ENCODE measurements around the gene MMUT.
"Not testable (repeated sequence)": the region's sequence is repeated elsewhere in the genome, so short reads cannot be mapped to it uniquely, and the experiment has no call there.

MMUT gene

DNA sequence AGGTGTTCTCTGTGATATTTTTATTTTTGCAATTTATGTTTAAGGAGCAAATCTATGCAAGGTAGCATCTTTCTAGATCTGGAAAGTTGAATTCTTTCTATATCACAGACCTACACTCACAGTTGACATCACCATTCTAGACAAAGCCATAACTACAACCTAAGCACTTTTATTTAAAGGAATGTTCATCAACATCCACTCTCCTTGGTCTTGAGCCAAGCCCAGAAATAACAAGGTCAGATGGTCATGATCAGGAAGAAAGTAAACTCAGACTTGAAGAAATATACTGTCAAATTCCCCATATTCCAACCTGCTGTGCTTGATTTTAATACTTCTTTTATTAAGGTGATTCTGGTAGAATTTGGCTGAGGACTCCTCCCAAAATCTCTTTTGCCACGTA is 32.2 kb downstream of the MMUT start:
- H3K27me3 ChIP-seq: no peaks in the 10 kb centered on the region
- peaks cover 37% of the 10 kb centered on the region for H3K36me3 ChIP-seq
- H3K27ac ChIP-seq: no peak overlapping the region
- H3K9ac ChIP-seq: no peak overlapping the region
- H3K4me2 ChIP-seq: no peak overlapping the region
- no peaks in the 10 kb centered on the region for H3K9me3 ChIP-seq
- H3K4me3 ChIP-seq: no peak overlapping the region
- H4K20me1 ChIP-seq: no peaks in the 10 kb centered on the region
- no peaks in the 10 kb centered on the region for H3K4me1 ChIP-seq
- no peak for TF ChIP-seq Cebpa-rat (IDR thresholded peaks at IDR 0.05)

DNA sequence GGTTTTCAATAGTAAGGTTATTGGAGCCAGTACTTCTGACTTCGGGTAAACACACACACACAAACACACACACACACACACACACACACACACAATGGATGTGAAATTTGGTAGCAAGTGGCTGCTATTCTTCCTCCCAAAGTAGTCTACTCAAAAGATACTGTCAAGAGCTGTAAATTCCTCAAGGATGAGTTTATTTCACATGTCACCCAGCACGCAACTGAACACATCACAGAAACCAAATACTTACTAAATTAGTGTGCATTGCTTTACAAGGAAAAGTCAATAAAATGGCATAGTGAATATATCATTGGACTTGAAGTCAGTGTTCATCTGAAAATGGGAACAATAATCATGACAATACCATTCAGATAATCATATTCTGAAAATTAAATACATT is 32.9 kb downstream of the MMUT start:
- TF ChIP-seq Cebpa-rat (IDR thresholded peaks at IDR 0.05): no peak
- H3K27me3 ChIP-seq: no peaks in the 10 kb centered on the region

DNA sequence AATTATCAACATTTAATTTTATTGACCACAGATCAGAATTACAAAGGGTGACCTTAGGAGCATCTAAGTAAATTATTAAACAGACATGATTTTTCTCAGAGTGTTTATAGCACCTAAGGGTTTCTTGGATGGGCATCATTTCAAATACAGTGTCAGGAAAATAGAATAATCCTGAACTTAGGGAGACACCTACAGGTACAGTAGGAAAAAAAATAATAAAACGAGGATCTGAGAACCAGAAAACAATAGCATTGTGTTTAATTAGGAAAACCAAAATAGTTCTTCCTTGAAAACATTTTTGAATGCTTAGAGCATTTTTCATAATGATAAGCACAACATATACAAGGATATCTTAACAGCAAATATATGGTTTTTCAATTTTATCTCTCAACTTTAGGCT is 39.2 kb downstream of the MMUT start:
- H4K20me1 ChIP-seq: no peaks in the 10 kb centered on the region
- no peaks in the 10 kb centered on the region for H3K27me3 ChIP-seq
- H3K4me1 ChIP-seq: no peaks in the 10 kb centered on the region
- H3K27ac ChIP-seq: no peak overlapping the region
- TF ChIP-seq Cebpa-rat (IDR thresholded peaks at IDR 0.05): no peak
- no peak overlapping the region for H3K4me3 ChIP-seq
- H3K9ac ChIP-seq: no peak overlapping the region
- H3K9me3 ChIP-seq: no peaks in the 10 kb centered on the region
- H3K36me3 ChIP-seq: no peaks in the 10 kb centered on the region
- H3K4me2 ChIP-seq: no peak overlapping the region

More for the DNA sequence above, 32.9 kb downstream of the MMUT start:
- Histone ChIP-seq H3K27ac (no peak overlapping the region), H3K4me2 (no peak overlapping the region), H3K4me1 (no peaks in the 10 kb centered on the region), H4K20me1 (no peaks in the 10 kb centered on the region), H3K4me3 (no peak overlapping the region), H3K9me3 (no peaks in the 10 kb centered on the region), H3K9ac (no peak overlapping the region), H3K36me3 (peaks cover 31% of the 10 kb centered on the region)

DNA sequence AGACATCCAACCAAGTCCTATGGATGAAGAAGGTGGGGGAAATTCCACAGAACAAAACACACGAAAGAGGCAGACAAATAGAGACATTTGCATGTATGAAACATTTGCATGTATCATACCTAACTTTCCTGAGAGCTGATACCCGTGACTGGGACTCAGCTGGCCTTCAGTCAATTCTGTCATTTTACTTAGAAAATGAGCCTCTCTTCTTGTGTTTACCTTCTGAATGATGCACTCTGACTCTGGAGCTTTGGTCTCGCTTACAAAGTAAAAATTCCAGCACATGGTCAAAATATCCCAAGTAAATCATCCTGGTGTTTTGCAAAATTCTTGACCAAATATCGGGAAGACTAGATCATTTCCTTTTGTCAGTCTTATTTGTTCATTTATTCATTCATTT is 46.9 kb downstream of the MMUT start:
- Histone ChIP-seq H3K27ac (no peak overlapping the region), H3K4me3 (no peak overlapping the region), H3K9ac (no peak overlapping the region), H3K4me2 (no peak overlapping the region), H3K27me3 (no peaks in the 10 kb centered on the region), H4K20me1 (no peaks in the 10 kb centered on the region), H3K4me1 (no peaks in the 10 kb centered on the region), H3K9me3 (no peaks in the 10 kb centered on the region), H3K36me3 (no peaks in the 10 kb centered on the region)
- no peak for TF ChIP-seq Cebpa-rat (IDR thresholded peaks at IDR 0.05)

DNA sequence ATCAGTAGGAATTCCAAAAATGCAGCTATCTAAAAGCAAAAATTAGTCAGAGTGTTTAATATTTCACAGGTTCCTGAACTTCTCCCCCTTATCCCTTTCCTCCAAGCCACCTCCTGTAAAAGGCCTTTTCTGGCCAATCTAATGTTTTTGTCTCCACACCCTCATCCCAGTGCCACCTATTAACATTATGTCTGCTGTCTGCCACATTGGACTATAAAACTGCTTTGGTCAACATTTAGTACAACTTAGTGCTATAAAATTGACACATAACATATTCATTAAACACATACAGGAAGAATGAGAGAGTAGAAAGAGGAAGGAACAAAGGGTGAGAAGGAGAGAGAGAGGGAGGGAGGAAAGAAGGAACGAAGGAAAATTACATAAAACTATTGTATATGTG is 47.7 kb downstream of the MMUT start:
- H3K36me3 ChIP-seq: no peaks in the 10 kb centered on the region

DNA sequence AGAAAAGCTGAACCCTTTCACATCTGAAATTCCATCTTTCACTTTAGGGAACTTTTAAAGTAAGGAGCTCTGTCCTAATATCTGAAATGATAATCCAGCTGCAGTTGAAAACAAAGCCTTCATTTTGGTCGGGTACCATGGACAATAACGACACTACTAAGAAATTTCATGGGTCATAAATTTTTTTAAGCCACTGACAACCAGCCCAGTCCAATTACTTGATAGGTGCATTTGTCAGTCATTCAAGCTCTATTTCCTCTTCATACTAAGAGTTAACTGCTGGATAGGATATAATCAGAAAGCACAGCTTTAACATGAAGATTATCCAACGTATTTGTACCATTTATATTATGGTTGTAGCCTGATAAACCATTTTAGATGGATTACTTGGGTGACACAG is 52.5 kb downstream of the MMUT start:
- H3K4me3 ChIP-seq: no peak overlapping the region
- H3K36me3 ChIP-seq: no peaks in the 10 kb centered on the region
- no peak overlapping the region for H3K4me2 ChIP-seq
- no peaks in the 10 kb centered on the region for H3K27me3 ChIP-seq
- H3K9me3 ChIP-seq: no peaks in the 10 kb centered on the region
- TF ChIP-seq Cebpa-rat (IDR thresholded peaks at IDR 0.05): no peak
- H3K27ac ChIP-seq: no peak overlapping the region
- H4K20me1 ChIP-seq: no peaks in the 10 kb centered on the region
- H3K4me1 ChIP-seq: no peaks in the 10 kb centered on the region
- H3K9ac ChIP-seq: no peak overlapping the region

More for the DNA sequence above, 47.7 kb downstream of the MMUT start:
- no peaks in the 10 kb centered on the region for H4K20me1 ChIP-seq
- H3K4me2 ChIP-seq: no peak overlapping the region
- H3K9me3 ChIP-seq: no peaks in the 10 kb centered on the region
- H3K27ac ChIP-seq: no peak overlapping the region
- H3K9ac ChIP-seq: no peak overlapping the region
- H3K4me3 ChIP-seq: no peak overlapping the region
- H3K27me3 ChIP-seq: no peaks in the 10 kb centered on the region
- TF ChIP-seq Cebpa-rat (IDR thresholded peaks at IDR 0.05): no peak
- H3K4me1 ChIP-seq: no peaks in the 10 kb centered on the region

DNA sequence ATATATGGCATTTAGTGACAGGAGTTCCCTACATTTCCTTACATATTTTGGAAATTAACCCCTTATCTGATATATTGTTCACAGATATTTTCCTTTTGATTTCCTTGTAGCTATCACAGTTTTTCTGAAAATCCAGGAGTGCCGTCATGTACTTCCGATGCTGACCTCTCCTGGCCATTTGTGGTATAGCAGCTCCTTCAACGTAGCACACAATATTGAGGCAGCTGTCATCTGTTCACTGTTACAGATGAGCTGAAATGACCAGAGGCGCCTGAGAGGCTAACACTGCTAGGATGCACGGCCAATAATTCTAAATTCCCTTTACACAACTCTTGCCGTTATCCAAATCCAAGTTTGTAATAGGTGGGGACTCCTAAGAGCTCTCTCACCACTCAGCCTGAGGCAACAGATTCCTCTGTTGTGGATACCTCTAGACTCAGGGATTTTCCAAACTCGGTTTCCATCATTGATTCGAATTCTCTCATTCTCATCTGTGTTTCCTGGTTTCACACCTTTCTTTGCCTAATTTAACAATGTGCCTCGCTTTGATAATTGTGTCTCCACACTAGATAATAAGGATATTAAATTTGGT is 53.0 kb downstream of the MMUT start:
- H3K36me3 ChIP-seq: no peaks in the 10 kb centered on the region
- H3K9me3 ChIP-seq: no peaks in the 10 kb centered on the region
- H4K20me1 ChIP-seq: no peaks in the 10 kb centered on the region
- H3K4me1 ChIP-seq: no peaks in the 10 kb centered on the region
- H3K27me3 ChIP-seq: no peaks in the 10 kb centered on the region
- no peak overlapping the region for H3K4me3 ChIP-seq
- H3K9ac ChIP-seq: no peak overlapping the region
- no peak overlapping the region for H3K27ac ChIP-seq
- no peak overlapping the region for H3K4me2 ChIP-seq
- no peak for TF ChIP-seq Cebpa-rat (IDR thresholded peaks at IDR 0.05)

DNA sequence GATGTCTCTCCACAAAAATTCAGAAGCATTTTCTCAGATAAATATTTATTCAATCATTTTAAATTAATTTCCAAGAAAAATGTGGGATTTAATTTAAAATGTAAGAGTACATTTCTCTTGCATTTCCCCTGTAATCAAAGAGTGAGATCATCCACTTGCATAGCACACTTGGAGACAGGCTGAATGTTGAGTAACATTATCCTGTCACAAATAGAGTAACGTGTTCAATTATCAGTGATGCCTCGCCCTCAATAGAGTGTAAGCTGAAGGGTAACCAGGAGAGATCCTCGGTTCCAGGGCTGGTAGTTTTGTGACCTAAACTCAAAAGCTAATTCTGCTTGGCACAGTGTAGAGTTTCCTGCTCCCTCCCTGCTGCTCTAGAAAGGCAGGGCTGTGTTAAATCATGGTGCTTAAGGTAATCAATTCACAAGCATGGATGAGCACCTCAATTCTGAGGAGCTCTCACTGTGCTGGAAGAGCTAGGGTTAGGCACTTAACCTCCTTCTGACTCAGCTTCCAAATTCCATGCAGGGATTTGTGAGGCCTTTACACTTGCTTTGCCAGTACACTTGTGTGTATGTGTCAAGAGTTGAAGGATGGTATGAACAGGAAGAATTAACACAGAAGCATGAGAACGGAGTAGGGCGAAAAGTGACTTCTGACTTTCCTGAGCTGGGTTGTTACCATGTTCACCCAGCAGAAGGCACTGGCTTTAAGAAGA is 56.6 kb downstream of the MMUT start:
- no peaks in the 10 kb centered on the region for H3K4me1 ChIP-seq
- H3K27me3 ChIP-seq: no peaks in the 10 kb centered on the region
- no peak overlapping the region for H3K27ac ChIP-seq
- no peaks in the 10 kb centered on the region for H3K36me3 ChIP-seq
- H3K4me2 ChIP-seq: no peak overlapping the region
- no peaks in the 10 kb centered on the region for H4K20me1 ChIP-seq
- no peak for TF ChIP-seq Cebpa-rat (IDR thresholded peaks at IDR 0.05)
- no peaks in the 10 kb centered on the region for H3K9me3 ChIP-seq
- H3K9ac ChIP-seq: no peak overlapping the region
- H3K4me3 ChIP-seq: no peak overlapping the region

DNA sequence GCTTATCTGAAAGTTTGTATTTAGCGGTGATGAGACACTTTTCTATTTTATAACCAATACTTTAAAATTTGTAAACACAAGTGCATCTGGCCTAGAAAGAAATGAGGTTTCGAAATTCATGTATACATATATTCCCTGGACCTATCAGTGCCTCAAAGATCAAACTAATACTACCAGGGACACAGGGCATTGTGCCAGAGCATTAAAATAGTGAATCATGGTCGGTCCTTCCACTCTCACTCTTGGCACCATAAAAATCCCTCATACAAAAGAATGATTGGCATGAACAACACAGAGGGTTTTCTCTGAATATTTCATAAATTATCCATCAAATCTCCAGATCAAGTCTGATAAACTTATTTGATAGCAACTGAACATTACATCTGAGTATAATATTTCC is 62.0 kb downstream of the MMUT start:
- no peaks in the 10 kb centered on the region for H3K9me3 ChIP-seq
- no peak overlapping the region for H3K4me2 ChIP-seq
- no peak for TF ChIP-seq Cebpa-rat (IDR thresholded peaks at IDR 0.05)
- H3K27ac ChIP-seq: no peak overlapping the region
- H4K20me1 ChIP-seq: no peaks in the 10 kb centered on the region
- no peak overlapping the region for H3K9ac ChIP-seq
- no peaks in the 10 kb centered on the region for H3K27me3 ChIP-seq
- H3K36me3 ChIP-seq: no peaks in the 10 kb centered on the region
- no peaks in the 10 kb centered on the region for H3K4me1 ChIP-seq
- H3K4me3 ChIP-seq: no peak overlapping the region

DNA sequence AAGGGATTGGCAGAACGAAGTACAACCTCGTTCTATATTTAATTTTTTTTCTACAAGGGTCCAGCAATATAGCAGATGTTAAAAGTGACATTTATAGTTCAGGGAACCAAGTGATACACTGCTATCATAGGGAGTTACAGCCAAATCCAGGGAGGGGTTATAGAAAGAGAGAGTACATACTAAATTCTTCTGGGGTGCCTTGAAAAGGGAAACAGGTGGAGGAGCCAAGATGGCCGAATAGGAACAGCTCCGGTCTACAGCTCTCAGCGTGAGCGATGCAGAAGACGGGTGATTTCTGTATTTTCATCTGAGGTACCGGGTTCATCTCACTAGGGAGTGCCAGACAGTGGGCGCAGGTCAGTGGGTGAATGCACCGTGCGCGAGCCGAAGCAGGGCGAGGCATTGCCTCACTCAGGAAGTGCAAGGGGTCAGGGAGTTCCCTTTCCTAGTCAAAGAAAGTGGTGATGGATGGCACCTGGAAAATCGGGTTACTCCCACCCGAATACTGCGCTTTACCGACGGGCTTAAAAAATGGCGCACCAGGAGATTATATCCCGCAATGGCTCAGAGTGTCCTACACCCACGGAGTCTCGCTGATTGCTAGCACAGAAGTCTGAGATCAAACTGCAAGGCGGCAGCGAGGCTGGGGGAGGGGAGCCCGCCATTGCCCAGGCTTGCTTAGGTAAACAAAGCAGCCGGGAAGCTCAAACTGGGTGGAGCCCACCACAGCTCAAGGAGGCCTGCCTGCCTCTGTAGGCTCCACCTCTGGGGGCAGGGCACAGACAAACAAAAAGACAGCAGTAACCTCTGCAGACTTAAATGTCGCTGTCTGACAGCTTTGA is 76.2 kb downstream of the MMUT start:
- H3K4me2 ChIP-seq, H3K9ac ChIP-seq, H3K36me3 ChIP-seq, H3K27me3 ChIP-seq, H3K9me3 ChIP-seq, H3K4me1 ChIP-seq, H3K27ac ChIP-seq, H3K4me3 ChIP-seq, H4K20me1 ChIP-seq: not testable (repeated sequence)

Measured in BLaER1 (cell line).